Measurements from ENCODE around the gene DNAJA3. TPM values are rescaled to one million over a fixed set of nuclear protein-coding genes. Genes with fewer than 3 reads are reported as not detected.

DNAJA3 gene
- total and polyA plus RNA-seq, 12 donors = 21.9 to 166 (median 76.5) TPM

DNA sequence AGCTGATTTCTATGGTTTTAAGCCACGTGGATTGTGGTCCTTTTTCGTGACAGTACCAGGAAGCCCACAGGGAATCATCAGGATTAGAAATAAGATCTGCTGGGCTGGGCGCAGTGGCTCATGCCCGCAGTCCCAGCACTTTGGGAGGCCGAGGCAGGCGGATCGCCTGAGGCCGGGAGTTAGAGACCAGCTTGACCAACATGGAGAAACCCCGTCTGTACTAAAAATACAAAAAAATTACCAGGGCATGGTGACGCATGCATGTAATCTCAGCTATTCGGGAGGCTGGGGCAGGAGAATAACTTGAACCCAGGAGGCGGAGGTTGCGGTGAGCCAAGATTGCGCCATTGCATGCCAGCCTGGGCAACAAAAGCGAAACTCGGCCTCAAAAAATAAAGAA, 42.2 kb downstream of the DNAJA3 start:
- no peaks in the 10 kb centered on the region for H3K27me3 ChIP-seq
- H3K27ac ChIP-seq = no peak overlapping the region
- H3K36me3 ChIP-seq (replicated peaks in 1 of 2) = peaks cover 0 to 44% of the 10 kb centered on the region in 2 donors
- WGBS, 4 donors = 95 to 96% (median 95%) methylated on average over 16 of the region's 16 CpGs
- no peak overlapping the region for H3K4me3 ChIP-seq
- H3K9me3 ChIP-seq (replicated peaks in 1 of 3) = no peaks in the 10 kb centered on the region
- intact Hi-C loops (cut with DNase I) = no loop called here
- no peaks in the 10 kb centered on the region for H3K4me1 ChIP-seq (replicated peaks in 1 of 2)
- no peak for TF ChIP-seq POLR2A (IDR thresholded peaks at IDR 0.05)
- TF ChIP-seq, protein P1, sequence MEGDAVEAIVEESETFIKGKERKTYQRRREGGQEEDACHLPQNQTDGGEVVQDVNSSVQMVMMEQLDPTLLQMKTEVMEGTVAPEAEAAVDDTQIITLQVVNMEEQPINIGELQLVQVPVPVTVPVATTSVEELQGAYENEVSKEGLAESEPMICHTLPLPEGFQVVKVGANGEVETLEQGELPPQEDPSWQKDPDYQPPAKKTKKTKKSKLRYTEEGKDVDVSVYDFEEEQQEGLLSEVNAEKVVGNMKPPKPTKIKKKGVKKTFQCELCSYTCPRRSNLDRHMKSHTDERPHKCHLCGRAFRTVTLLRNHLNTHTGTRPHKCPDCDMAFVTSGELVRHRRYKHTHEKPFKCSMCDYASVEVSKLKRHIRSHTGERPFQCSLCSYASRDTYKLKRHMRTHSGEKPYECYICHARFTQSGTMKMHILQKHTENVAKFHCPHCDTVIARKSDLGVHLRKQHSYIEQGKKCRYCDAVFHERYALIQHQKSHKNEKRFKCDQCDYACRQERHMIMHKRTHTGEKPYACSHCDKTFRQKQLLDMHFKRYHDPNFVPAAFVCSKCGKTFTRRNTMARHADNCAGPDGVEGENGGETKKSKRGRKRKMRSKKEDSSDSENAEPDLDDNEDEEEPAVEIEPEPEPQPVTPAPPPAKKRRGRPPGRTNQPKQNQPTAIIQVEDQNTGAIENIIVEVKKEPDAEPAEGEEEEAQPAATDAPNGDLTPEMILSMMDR (IDR thresholded peaks at IDR 0.05) = no peak
- DNase-seq = no peak

DNA sequence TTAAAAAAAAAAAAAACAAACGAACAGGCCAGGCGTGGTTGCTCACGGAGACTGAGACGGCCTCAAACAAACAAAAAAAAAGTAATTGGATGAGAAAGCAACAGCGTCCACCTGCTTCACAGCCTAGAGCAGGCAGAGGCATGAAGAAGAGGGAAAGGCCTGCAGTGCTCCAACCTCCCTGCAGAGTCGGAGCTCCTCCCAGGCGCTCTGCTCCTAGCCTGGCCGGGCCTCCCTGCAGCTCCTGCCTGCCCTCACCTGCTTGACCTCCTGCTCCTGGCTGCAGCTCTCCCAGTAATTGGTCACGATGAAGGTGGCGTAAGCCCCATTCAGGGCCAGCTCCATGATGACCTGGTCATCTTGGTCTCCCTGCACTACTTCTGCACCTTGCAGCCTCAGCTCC, 43.3 kb downstream of the DNAJA3 start:
- Histone ChIP-seq H3K4me1 (replicated peaks in 1 of 2) (peaks cover 0 to 6% of the 10 kb centered on the region in 2 donors), H3K27ac (no peak overlapping the region), H3K4me3 (no peak overlapping the region), H3K27me3 (no peaks in the 10 kb centered on the region), H3K36me3 (replicated peaks in 1 of 2) (peaks cover 0 to 41% of the 10 kb centered on the region in 2 donors), H3K9me3 (replicated peaks in 1 of 3) (no peaks in the 10 kb centered on the region)
- DNase-seq = no peak
- intact Hi-C loops (cut with DNase I) = no loop called here
- WGBS, 4 donors = 89 to 93% (median 90%) methylated on average over 8 to 10 of the region's 10 CpGs
- TF ChIP-seq POLR2A (IDR thresholded peaks at IDR 0.05) = no peak
- TF ChIP-seq, protein P1 (IDR thresholded peaks at IDR 0.05) = no peak

DNA sequence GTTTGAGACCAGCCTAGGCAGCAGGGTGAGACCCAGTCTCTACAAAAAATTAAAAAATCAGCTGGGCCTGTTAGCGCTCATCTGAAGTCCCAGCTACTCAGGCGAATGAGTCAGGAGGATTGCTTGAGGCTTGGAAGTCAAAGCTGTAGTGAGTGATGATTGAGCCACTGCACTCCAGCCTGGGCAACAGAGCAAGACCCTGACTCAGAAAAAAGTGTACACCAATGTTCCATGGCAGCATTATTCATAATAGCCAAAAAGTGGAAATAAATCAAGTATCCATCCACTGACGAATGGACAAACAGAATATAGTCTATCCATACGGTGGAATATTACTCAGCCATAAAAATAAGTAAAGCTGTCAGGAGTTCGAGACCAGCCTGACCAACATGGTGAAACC, 46.2 kb downstream of the DNAJA3 start:
- Histone ChIP-seq H3K27me3 (no peaks in the 10 kb centered on the region), H3K4me1 (replicated peaks in 1 of 2) (peaks cover 0 to 21% of the 10 kb centered on the region in 2 donors), H3K4me3 (no peak overlapping the region), H3K27ac (no peak overlapping the region), H3K36me3 (replicated peaks in 1 of 2) (peaks cover 0 to 19% of the 10 kb centered on the region in 2 donors), H3K9me3 (replicated peaks in 1 of 3) (no peaks in the 10 kb centered on the region)
- no peak for DNase-seq
- intact Hi-C loops (cut with DNase I) = no loop called here
- TF ChIP-seq POLR2A (IDR thresholded peaks at IDR 0.05) = no peak
- TF ChIP-seq, protein P1 (IDR thresholded peaks at IDR 0.05) = no peak
- 89 to 95% (median 93%) methylated on average over 5 of the region's 5 CpGs for WGBS, 4 donors

DNA sequence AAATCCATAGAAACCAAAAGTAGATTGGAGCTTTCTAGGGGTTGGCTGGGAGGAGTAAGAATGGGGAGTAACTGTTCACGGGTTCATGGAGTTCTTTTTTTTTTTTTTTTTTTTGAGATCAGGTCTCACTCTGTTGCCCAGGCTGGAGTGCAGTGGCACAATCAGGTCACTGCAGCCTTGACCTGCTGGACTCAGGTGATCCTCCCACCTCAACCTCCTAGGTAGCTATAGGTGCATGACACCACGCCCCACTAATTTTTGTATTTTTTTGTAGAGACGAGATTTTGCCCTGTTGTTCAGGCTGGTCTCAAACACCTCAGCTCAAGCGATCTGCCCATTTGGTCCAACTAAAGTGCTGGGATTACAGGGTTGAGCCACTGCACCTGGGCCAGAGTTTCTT, 47.2 kb downstream of the DNAJA3 start:
- Histone ChIP-seq H3K36me3 (replicated peaks in 1 of 2) (peaks cover 0 to 10% of the 10 kb centered on the region in 2 donors), H3K9me3 (replicated peaks in 1 of 3) (no peaks in the 10 kb centered on the region), H3K4me3 (no peak overlapping the region), H3K4me1 (replicated peaks in 1 of 2) (peaks cover 0 to 32% of the 10 kb centered on the region in 2 donors), H3K27ac (no peak overlapping the region), H3K27me3 (no peaks in the 10 kb centered on the region)
- 62 to 79% (median 76%) methylated on average over 4 of the region's 4 CpGs for WGBS, 4 donors
- intact Hi-C loops (cut with DNase I) = no loop called here
- no peak for DNase-seq
- TF ChIP-seq, protein P1 (IDR thresholded peaks at IDR 0.05) = no peak
- no peak for TF ChIP-seq POLR2A (IDR thresholded peaks at IDR 0.05)

All from adrenal gland (tissue), 12 donors.